PC-9 (cell line): ENCODE measurements around the gene FAM118A.
"Not testable (repeated sequence)": the region's sequence is repeated elsewhere in the genome, so short reads cannot be mapped to it uniquely, and the experiment has no call there.

ENCODE experiments used
- CTCF ChIP-seq: fragments of 200-600 bp; sonication (generic); conservative IDR thresholded peaks from 2 replicates; pipeline ENCODE4 v1.6.1; 2017; ENCODE audit warnings: mixed run types, antibody characterized with exemption, mild to moderate bottlenecking, moderate library complexity
- EZH2 ChIP-seq: fragments of 200-600 bp; sonication (generic); IDR thresholded peaks from 2 replicates; pipeline ENCODE4 v1.8.0; 2017; ENCODE audit warnings: antibody characterized with exemption, low read depth

DNA sequence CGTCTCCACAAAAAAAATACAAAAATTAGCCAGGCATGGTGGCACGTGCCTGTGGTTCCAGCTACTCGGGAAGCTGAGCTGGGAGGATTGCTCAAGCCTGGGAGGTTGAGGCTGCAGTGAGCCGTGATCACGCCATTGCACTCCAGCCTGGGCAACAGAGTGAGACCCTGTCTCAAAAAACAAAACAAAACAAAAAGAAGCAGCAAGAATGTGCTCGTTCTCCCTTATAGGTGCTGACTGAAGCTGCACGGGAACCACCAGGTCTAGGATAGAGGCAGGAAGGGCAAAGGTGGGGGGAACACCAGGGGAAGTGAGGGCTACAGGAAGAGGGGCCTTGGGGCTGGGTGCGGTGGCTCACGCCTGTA lies 49.4 kb upstream of the FAM118A start:
- TF ChIP-seq EZH2, CTCF: not testable (repeated sequence)
